ENCODE measurements around the gene SYNC. TPM values are rescaled to one million over a fixed set of nuclear protein-coding genes. Genes with fewer than 3 reads are reported as not detected.
A peak's percentile ranks its signal among the peaks of the same experiment; 100 is the strongest.

SYNC gene
- total and polyA plus RNA-seq, 9 of the 15 experiments (the other 6 are each of a cell fraction or from before 2014, with no cell fraction given), result 0.49 to 1.1 (median 0.87) TPM

- TF ChIP-seq PBX2 (CRISPR knock-in tag; IDR thresholded peaks at IDR 0.05; ENCODE audit: low read depth) (no peak), PBX2 (tag; conservative IDR thresholded peaks at IDR 0.05; ENCODE audit: low read depth) (no peak), ZNF24 (IDR thresholded peaks at IDR 0.05) (no peak), SMAD2 (IDR thresholded peaks at IDR 0.05; ENCODE audit: low read depth, low read length) (no peak), BRD9 (IDR thresholded peaks at IDR 0.05; ENCODE audit: low read depth, partially characterized antibody) (peak; percentile 97), ZFP30 (CRISPR knock-in tag; IDR thresholded peaks at IDR 0.05; ENCODE audit: borderline replicate concordance) (no peak), GTF2A2 (tag; IDR thresholded peaks at IDR 0.05) (no peak), RNF219 (CRISPR knock-in tag; IDR thresholded peaks at IDR 0.05) (no peak), SIN3A (IDR thresholded peaks at IDR 0.05; ENCODE audit: borderline replicate concordance in 2 of 2, control insufficient read depth in 1 of 2, low read depth in 2 of 2, low read length in 2 of 2) (peak; percentile 83 to 90; a peak in 2 of 4 replicates), NFYB (IDR thresholded peaks at IDR 0.05; ENCODE audit: extremely low read depth, insufficient read length) (no peak), ZNF696 (CRISPR knock-in tag; conservative IDR thresholded peaks at IDR 0.05) (no peak), NUFIP1 (IDR thresholded peaks at IDR 0.05; ENCODE audit: partially characterized antibody) (no peak), ADNP (tag; IDR thresholded peaks at IDR 0.05) (no peak), ZNF174 (CRISPR knock-in tag; IDR thresholded peaks at IDR 0.05) (no peak), HOXB6 (CRISPR knock-in tag; IDR thresholded peaks at IDR 0.05; ENCODE audit: borderline replicate concordance) (no peak), ZFP36 (IDR thresholded peaks at IDR 0.05; ENCODE audit: low read depth, low read length, partially characterized antibody) (peak; percentile 59), SNIP1 (IDR thresholded peaks at IDR 0.05; ENCODE audit: low read depth) (no peak), ZNF143 (CRISPR knock-in tag; IDR thresholded peaks at IDR 0.05) (0 out of 2 replicates have a peak, but pooled peaks have one; percentile 4), ZNF197 (CRISPR knock-in tag; IDR thresholded peaks at IDR 0.05; ENCODE audit: low read depth) (no peak), ZNF668 (CRISPR knock-in tag; IDR thresholded peaks at IDR 0.05) (no peak), ZHX1 (conservative IDR thresholded peaks at IDR 0.05; ENCODE audit: low read length) (no peak), HNRNPLL (IDR thresholded peaks at IDR 0.05; ENCODE audit: low read depth, low read length, poor library complexity, severe bottlenecking) (no peak)
These were observed 52.3 kb downstream of the SYNC start, which contains the start of gene ZBTB8OS (continued) for GRCh38 chr1:32650248-32650751.

All from K562 (cell line).